Peyer's patch (tissue), 4 donors: ENCODE data around the gene INPP5J. TPM values are rescaled to one million over a fixed set of nuclear protein-coding genes. Genes with fewer than 3 reads are reported as not detected.

Source experiments
- DNase-seq, 3 donors: peaks; one replicate each; pipeline ENCODE4 v3.0.0-alpha.2; 2017 to 2019
- H3K27ac ChIP-seq, 4 donors: fragments of 200-600 bp; sonication (generic); one replicate each; pipeline ENCODE4 v1.5.1; 2016 to 2019
- H3K27me3 ChIP-seq, 2 donors: fragments of 200-600 bp; sonication (generic); one replicate each; pipeline ENCODE4 v1.5.1; 2019
- H3K36me3 ChIP-seq, 3 donors: fragments of 200-600 bp; sonication (generic); one replicate each; pipeline ENCODE4 v1.5.1; 2016 to 2019
- H3K4me1 ChIP-seq, 4 donors: fragments of 200-600 bp; sonication (generic); one replicate each; pipeline ENCODE4 v1.5.1; 2016 to 2019
- H3K4me3 ChIP-seq, 4 donors: fragments of 200-600 bp; sonication (generic); 1 replicate in 3 of 4; 2 replicates in 1 of 4; pipeline ENCODE4 v1.5.1; 2016 to 2019; ENCODE audit warnings: mild to moderate bottlenecking in 1 of 4
- H3K9me3 ChIP-seq, 4 donors: fragments of 200-600 bp; sonication (generic); one replicate each; pipeline ENCODE4 v1.5.1; 2016 to 2019; ENCODE audit warnings: mild to moderate bottlenecking in 1 of 4
- CTCF ChIP-seq, 6 experiments: fragments of 450-650 bp in 4 of 6; fragments of 200-600 bp in 2 of 6; sonication (generic) in 1 of 6; IDR thresholded peaks; one replicate each; pipeline ENCODE4 v1.5.1; 2017 to 2019; ENCODE audit warnings: antibody characterized with exemption in 6 of 6, mild to moderate bottlenecking in 3 of 6, moderate library complexity in 1 of 6
- POLR2A ChIP-seq, 2 donors: fragments of 450-650 bp; IDR thresholded peaks; one replicate each; pipeline ENCODE4 v1.5.1; 2017; ENCODE audit warnings: antibody characterized with exemption in 2 of 2, mild to moderate bottlenecking in 2 of 2, moderate library complexity in 2 of 2
- total RNA-seq, 4 donors: library from RNA; depleted of rRNA; stranded (reverse); fragments of >200 nt; gene quantifications; one replicate each; pipeline ENCODE4 v1.1.0, GENCODE V29; 2016

The INPP5J gene
- total RNA-seq, 4 donors from 2014 or later: 18.2 to 203 (median 156) TPM

GRCh38 chr22:31097941-31098631 lies 24.7 kb upstream of the INPP5J start:
- Histone ChIP-seq H3K9me3 (no peaks in the 10 kb centered on the region), H3K27me3 (no peaks in the 10 kb centered on the region), H3K36me3 (peaks cover 0 to 72% (median 0%) of the 10 kb centered on the region in 3 donors), H3K4me1 (peaks cover 0 to 18% (median 0%) of the 10 kb centered on the region in 4 donors), H3K4me3 (no peak overlapping the region), H3K27ac (peak overlapping the region in 2 of 4 donors; percentile 59 to 92)
- TF ChIP-seq POLR2A (IDR thresholded peaks at IDR 0.05) (no peak), CTCF (IDR thresholded peaks at IDR 0.05) (no peak)
- DNase-seq: no peak

GRCh38 chr22:31098632-31099110 lies 24.1 kb upstream of the INPP5J start:
- peaks cover 0 to 24% (median 0%) of the 10 kb centered on the region in 4 donors for H3K4me1 ChIP-seq
- peaks cover 0 to 66% (median 0%) of the 10 kb centered on the region in 3 donors for H3K36me3 ChIP-seq

GRCh38 chr22:31099386-31099785 lies 23.4 kb upstream of the INPP5J start:
- TF ChIP-seq POLR2A (IDR thresholded peaks at IDR 0.05): no peak
- no peak for TF ChIP-seq CTCF (IDR thresholded peaks at IDR 0.05)
- Histone ChIP-seq H3K9me3 (no peaks in the 10 kb centered on the region), H3K4me1 (peaks cover 0 to 24% (median 0%) of the 10 kb centered on the region in 4 donors), H3K27ac (peak overlapping the region in 3 of 4 donors; percentile 19 to 92 (median 59)), H3K4me3 (no peak overlapping the region), H3K27me3 (no peaks in the 10 kb centered on the region), H3K36me3 (peaks cover 0 to 64% (median 0%) of the 10 kb centered on the region in 3 donors)
- DNase-seq: no peak

More at GRCh38 chr22:31098632-31099110, 24.1 kb upstream of the INPP5J start:
- H3K27me3 ChIP-seq: no peaks in the 10 kb centered on the region
- no peak overlapping the region for H3K4me3 ChIP-seq
- H3K27ac ChIP-seq: peak overlapping the region in 3 of 4 donors; percentile 19 to 92 (median 59)
- no peaks in the 10 kb centered on the region for H3K9me3 ChIP-seq
- peak in 1 of 3 donors; percentile 79 for DNase-seq
- no peak for TF ChIP-seq CTCF (IDR thresholded peaks at IDR 0.05)
- TF ChIP-seq POLR2A (IDR thresholded peaks at IDR 0.05): no peak

- peaks cover 0 to 66% (median 0%) of the 10 kb centered on the region in 3 donors for H3K36me3 ChIP-seq
- H3K27me3 ChIP-seq: no peaks in the 10 kb centered on the region
- no peaks in the 10 kb centered on the region for H3K9me3 ChIP-seq
- peak overlapping the region in 2 of 4 donors; percentile 59 to 92 for H3K27ac ChIP-seq
- H3K4me1 ChIP-seq: peaks cover 0 to 24% (median 0%) of the 10 kb centered on the region in 4 donors
- peak in 1 of 3 donors; percentile 46 for DNase-seq
- H3K4me3 ChIP-seq: no peak overlapping the region
- TF ChIP-seq POLR2A (IDR thresholded peaks at IDR 0.05): no peak
- no peak for TF ChIP-seq CTCF (IDR thresholded peaks at IDR 0.05)
Observed at GRCh38 chr22:31099841-31100761, 22.7 kb upstream of the INPP5J start.

- Histone ChIP-seq H3K36me3 (peaks cover 0 to 62% (median 0%) of the 10 kb centered on the region in 3 donors), H3K9me3 (no peaks in the 10 kb centered on the region), H3K27ac (peak overlapping the region in 2 of 4 donors; percentile 16 to 92), H3K27me3 (no peaks in the 10 kb centered on the region), H3K4me3 (no peak overlapping the region), H3K4me1 (peaks cover 0 to 27% (median 0%) of the 10 kb centered on the region in 4 donors)
- no peak for TF ChIP-seq POLR2A (IDR thresholded peaks at IDR 0.05)
- no peak for TF ChIP-seq CTCF (IDR thresholded peaks at IDR 0.05)
- peak in 1 of 3 donors; percentile 45 for DNase-seq
Observed at GRCh38 chr22:31100762-31101525, 21.8 kb upstream of the INPP5J start.
